K562 (cell line): ENCODE results near the gene PRR35. TPM values are rescaled to one million over a fixed set of nuclear protein-coding genes. Genes with fewer than 3 reads are reported as not detected.

ENCODE experiments used
- ATAC-seq: fragments of 200-7000 bp; cut with Tn5 transposase; 3 replicates; pipeline ENCODE4 v1.9.1; 2020; ENCODE audit warnings: moderate library complexity
- BruUV-seq: library from RNA; stranded (reverse); fragments of 400-500 nt; replicated peaks from 2 replicates; lab custom pipeline; 2021; lab: Mats Ljungman, UMichigan
- CTCF ChIA-PET: fragments of 300-600 bp; formaldehyde crosslinking; extraction: SDS; loops from one replicate; lab custom pipeline; 2021; ENCODE audit warnings: low intra/inter-chr PET ratio; lab: Yijun Ruan, JAX
- POLR2A ChIA-PET: fragments of 300-600, 350-650 bp; sonication (Branson Sonifier 250); formaldehyde crosslinking; extraction: SDS; loops from one replicate; lab custom pipeline; 2021; ENCODE audit warnings: antibody characterized with exemption, inconsistent platforms; lab: Yijun Ruan, JAX
- DNase-seq, 4 experiments: peaks; one replicate each; pipeline versions ENCODE4 v3.0.0 to v3.0.0-alpha.2; 2011 to 2018; ENCODE audit warnings: low spot score in 3 of 4, mixed read lengths in 3 of 4; ENCODE audit errors: extremely low read depth in 1 of 4
- FAIRE-seq: peaks from 2 replicates; lab custom pipeline; 2011; peaks lifted over from hg19 to GRCh38; lab: Jason Lieb, UNC
- H2AFZ ChIP-seq: 2 replicates; pipeline ENCODE4 v1.6.0; 2011; ENCODE audit warnings: low read depth, low read length, control low read depth, inconsistent platforms
- H3K27ac ChIP-seq: fragments of 200-600 bp; 3 replicates; pipeline ENCODE4 v1.8.0; 2011; ENCODE audit warnings: low read depth, mild to moderate bottlenecking, control low read depth, inconsistent platforms, low read length, moderate library complexity, mixed read lengths; ENCODE audit errors: extremely low read depth
- H3K27me3 ChIP-seq, 2 experiments: fragments of 300-600 bp in 1 of 2; 2 replicates in 1 of 2; 3 replicates in 1 of 2; pipeline versions ENCODE4 v1.6.0 to v1.8.0; 2011; ENCODE audit warnings: inconsistent platforms in 2 of 2, low read length in 2 of 2, mild to moderate bottlenecking in 1 of 2, mixed read lengths in 1 of 2, moderate library complexity in 1 of 2; ENCODE audit not compliant: control insufficient read depth in 2 of 2, insufficient read depth in 2 of 2
- H3K36me3 ChIP-seq: fragments of 300-600 bp; 3 replicates; pipeline ENCODE4 v1.8.0; 2011; ENCODE audit warnings: mild to moderate bottlenecking, low read length, inconsistent platforms; ENCODE audit not compliant: control insufficient read depth, insufficient read depth
- H3K4me1 ChIP-seq, 2 experiments: fragments of 200-600 bp in 1 of 2; replicated peaks in 1 of 2; 2 replicates in 1 of 2; 3 replicates in 1 of 2; pipeline versions ENCODE4 v1.5.1 to v1.8.0; 2011; ENCODE audit warnings: inconsistent platforms in 2 of 2, low read length in 2 of 2, mild to moderate bottlenecking in 1 of 2, mixed read lengths in 1 of 2, moderate library complexity in 1 of 2; ENCODE audit not compliant: control insufficient read depth in 2 of 2, insufficient read depth in 2 of 2
- H3K4me2 ChIP-seq: 2 replicates; pipeline ENCODE4 v1.6.1; 2011; ENCODE audit warnings: low read length, control low read depth, inconsistent platforms, mixed read lengths; ENCODE audit not compliant: insufficient read depth
- H3K4me3 ChIP-seq: fragments of 200-600 bp; sonication (generic), shearing (Covaris generic); 2 replicates; pipeline ENCODE4 v1.5.1; 2016; ENCODE audit warnings: control low read depth, inconsistent platforms
- H3K79me2 ChIP-seq: fragments of 200-600 bp; 3 replicates; pipeline ENCODE4 v1.8.0; 2011; ENCODE audit warnings: low read length, inconsistent platforms; ENCODE audit not compliant: control insufficient read depth, insufficient read depth
- H3K9ac ChIP-seq, 2 experiments: 2 replicates each; pipeline versions ENCODE4 v1.6.0 to v1.6.1; 2011; ENCODE audit warnings: low read depth in 2 of 2, low read length in 2 of 2, control low read depth in 1 of 2, inconsistent platforms in 1 of 2, mild to moderate bottlenecking in 1 of 2, mixed read lengths in 1 of 2; ENCODE audit not compliant: insufficient read depth in 1 of 2
- H3K9me1 ChIP-seq: one replicate; pipeline ENCODE4 v1.6.0; 2011; ENCODE audit warnings: inconsistent platforms, mild to moderate bottlenecking, low read length, moderate library complexity; ENCODE audit not compliant: control insufficient read depth, insufficient read depth
- H3K9me3 ChIP-seq: replicated peaks from 2 replicates; pipeline ENCODE4 v1.5.1; 2011; ENCODE audit warnings: low read depth, low read length, inconsistent platforms; ENCODE audit not compliant: control insufficient read depth, insufficient read depth
- H4K20me1 ChIP-seq: replicated peaks from 2 replicates; pipeline ENCODE4 v1.6.1; 2011; ENCODE audit warnings: low read length, inconsistent platforms, mixed read lengths; ENCODE audit not compliant: control insufficient read depth, insufficient read depth
- CBFA2T3 ChIP-seq: fragments of 450-650 bp; IDR thresholded peaks from 2 replicates; pipeline ENCODE4 v1.6.1; 2017
- CREM ChIP-seq: IDR thresholded peaks from 2 replicates; pipeline ENCODE4 v1.6.1; 2014; ENCODE audit warnings: antibody characterized with exemption, low read depth
- FOXK1 ChIP-seq: sonication (generic); formaldehyde crosslinking; IDR thresholded peaks from 2 replicates; pipeline ENCODE4 v1.8.0; 2022; ENCODE audit warnings: missing genetic modification reagents, mild to moderate bottlenecking, borderline replicate concordance
- KLF16 ChIP-seq: IDR thresholded peaks from 2 replicates; pipeline ENCODE4 v1.6.1; 2016; ENCODE audit warnings: antibody characterized with exemption
- MTA2 ChIP-seq: fragments of 450-650 bp; IDR thresholded peaks from 2 replicates; pipeline ENCODE4 v1.6.1; 2016; ENCODE audit warnings: low read depth
- NKRF ChIP-seq: fragments of 450-650 bp; IDR thresholded peaks from 2 replicates; pipeline ENCODE4 v1.6.1; 2016; ENCODE audit warnings: borderline replicate concordance
- PCBP1 ChIP-seq: fragments of 200-400 bp; formaldehyde crosslinking; IDR thresholded peaks from 2 replicates; pipeline ENCODE4 v1.6.1; 2018; ENCODE audit warnings: mild to moderate bottlenecking, low read depth, low read length; ENCODE audit not compliant: poor library complexity, severe bottlenecking
- POLR2A ChIP-seq: fragments of 450-650 bp; conservative IDR thresholded peaks from 2 replicates; pipeline ENCODE4 v1.6.1; 2016
- POLR2AphosphoS5 ChIP-seq: IDR thresholded peaks from 2 replicates; pipeline ENCODE4 v1.6.1; 2011; ENCODE audit warnings: mild to moderate bottlenecking, low read depth, low read length, moderate library complexity; ENCODE audit not compliant: control insufficient read depth, insufficient read depth
- POLR2G ChIP-seq: fragments of 200-400 bp; formaldehyde crosslinking; IDR thresholded peaks from 2 replicates; pipeline ENCODE4 v1.6.1; 2017; ENCODE audit warnings: low read depth, mild to moderate bottlenecking, antibody characterized with exemption, low read length, moderate library complexity
- SNIP1 ChIP-seq: fragments of 450-650 bp; IDR thresholded peaks from 2 replicates; pipeline ENCODE4 v1.7.1; 2017; ENCODE audit warnings: low read depth, mild to moderate bottlenecking
- TAL1 ChIP-seq: fragments of 450-650 bp; IDR thresholded peaks from 2 replicates; pipeline ENCODE4 v1.6.1; 2016; ENCODE audit warnings: mild to moderate bottlenecking
- ZFX ChIP-seq: sonication (generic); formaldehyde crosslinking; IDR thresholded peaks from 2 replicates; pipeline ENCODE4 v1.8.0; 2022; ENCODE audit warnings: mild to moderate bottlenecking, missing genetic modification reagents, moderate library complexity
- ZKSCAN1 ChIP-seq: fragments of 150-350 bp; IDR thresholded peaks from 2 replicates; pipeline ENCODE4 v1.6.1; 2016; ENCODE audit warnings: low read depth, low read length
- ZNF592 ChIP-seq: fragments of 450-650 bp; IDR thresholded peaks from 2 replicates; pipeline ENCODE4 v1.6.1; 2017; ENCODE audit warnings: antibody characterized with exemption, mild to moderate bottlenecking
- WGBS: fragments of 100-300 bp; shearing (Covaris generic); methylation state at CpG from one replicate; pipeline ENCODE4 v1.1.6; 2016; ENCODE audit warnings: low coverage, mixed read lengths; ENCODE audit not compliant: insufficient coverage; ENCODE audit errors: missing lambda C conversion rate; 5-methylcytosine and 5-hydroxymethylcytosine counted together
- in situ Hi-C: fragments of 300-500 bp; cut with MboI; formaldehyde crosslinking; loops from 4 replicates; pipeline ENCODE4 v1.15.0; 2018; ENCODE audit warnings: inconsistent platforms, mixed read lengths
- intact Hi-C: fragments of 100-400 bp; cut with micrococcal nuclease; formaldehyde crosslinking; loops from 2 replicates; pipeline ENCODE4 v1.14.2; 2022
- polyA plus RNA-seq, 8 experiments: library from polyadenylated mRNA; depleted of rRNA in 4 of 8; stranded (reverse) in 5 of 8; unstranded in 3 of 8; fragments of >200 nt; fragmentation: Nextera tagmentation in 2 of 8; fragmentation: Illumina TruSeq in 1 of 8; extraction: Ambion mirVana in 2 of 8; extraction: Trizol in 1 of 8; gene quantifications; 2 replicates each; pipeline versions ENCODE4 v1.2.1 to v1.2.3, GENCODE V29; 2011 to 2014; ENCODE audit warnings: inconsistent platforms in 1 of 8, missing spikeins in 1 of 8
- total RNA-seq, 7 experiments: library from RNA; depleted of rRNA in 6 of 7; stranded (reverse); fragments of >200 nt in 6 of 7; fragmentation: Illumina TruSeq in 2 of 7; extraction: Trizol in 2 of 7; gene quantifications; 2 replicates each; pipeline versions ENCODE4 v1.2.1 to v1.2.3, GENCODE V29; 2011 to 2021; ENCODE audit warnings: low replicate concordance in 1 of 7

The PRR35 gene
- total and polyA plus RNA-seq, 9 of the 15 experiments (the other 6 are each of a cell fraction or from before 2014, with no cell fraction given) = 0.17 to 0.45 (median 0.21) TPM; not detected in 5

- BruUV-seq = no TSS peak
- no peaks in the 10 kb centered on the region for H3K27me3 ChIP-seq
- FAIRE-seq (peak; percentile 60), DNase-seq (peak; percentile 74 to 81 (median 78)), ATAC-seq (peak; percentile 57)
- no peaks in the 10 kb centered on the region for H3K36me3 ChIP-seq
- H3K79me2 ChIP-seq = peaks cover 46% of the 10 kb centered on the region
- ChIA-PET CTCF (no interaction called here), POLR2A (interaction anchor here (0.6 to 1.3 kb wide), 2 partner anchors 20 to 1110 kb away, joined by 3 to 5 read pairs; no protein-coding TSS in a partner anchor)
- H3K9ac ChIP-seq = peak overlapping the region; percentile 74 to 88
- H3K27ac ChIP-seq = peak overlapping the region; percentile 81
- no peaks in the 10 kb centered on the region for H3K9me1 ChIP-seq
- H3K9me3 ChIP-seq = no peaks in the 10 kb centered on the region
- peak overlapping the region; percentile 90 for H3K4me2 ChIP-seq
- H4K20me1 ChIP-seq = no peaks in the 10 kb centered on the region; the same call in 1 of the 2 replicates
- intact Hi-C loops = loop anchor here (5.0 kb wide), 1 partner anchor 41 kb away; the partner anchor contains the start of gene CAPN15
- H3K4me3 ChIP-seq = peak overlapping the region; percentile 99
- H2AFZ ChIP-seq = no peak overlapping the region
- in situ Hi-C loops = no loop called here
- 12% methylated on average over 8 of the region's 11 CpGs for WGBS
- peaks cover 40 to 92% of the 10 kb centered on the region in 2 experiments for H3K4me1 ChIP-seq
- no peak for TF ChIP-seq SNIP1
- peak; percentile 22; the same call in 1 of the 2 replicates for TF ChIP-seq NKRF
- no peak for TF ChIP-seq CREM
- TF ChIP-seq ZNF592 = 0 out of 2 replicates have a peak, but pooled peaks have one; percentile 43
- peak; percentile 36; the same call in 1 of the 2 replicates for TF ChIP-seq MTA2
- peak; percentile 29; the same call in 1 of the 2 replicates for TF ChIP-seq ZFX (CRISPR knock-in tag)
- TF ChIP-seq POLR2G = 0 out of 2 replicates have a peak, but pooled peaks have one; percentile 30
- peak; percentile 34; the same call in 1 of the 2 replicates for TF ChIP-seq TAL1
- TF ChIP-seq POLR2AphosphoS5 = 0 out of 2 replicates have a peak, but pooled peaks have one; percentile 12
- TF ChIP-seq PCBP1 = peak; percentile 39
- 0 out of 2 replicates have a peak, but pooled peaks have one; percentile 30 for TF ChIP-seq POLR2A
- peak; percentile 70; the same call in 1 of the 2 replicates for TF ChIP-seq FOXK1 (CRISPR knock-in tag)
- TF ChIP-seq KLF16 = 0 out of 2 replicates have a peak, but pooled peaks have one; percentile 9
- peak; percentile 71 for TF ChIP-seq CBFA2T3
- TF ChIP-seq ZKSCAN1 = 0 out of 2 replicates have a peak, but pooled peaks have one; percentile 14
Measured at GRCh38 chr16:568401-569258, 8.4 kb downstream of the PRR35 start.
